ENCODE results near the gene NYAP2. TPM values are rescaled to one million over a fixed set of nuclear protein-coding genes. Genes with fewer than 3 reads are reported as not detected.

The NYAP2 gene
- total RNA-seq, 1 experiment from 2014 or later: not detected

DNA sequence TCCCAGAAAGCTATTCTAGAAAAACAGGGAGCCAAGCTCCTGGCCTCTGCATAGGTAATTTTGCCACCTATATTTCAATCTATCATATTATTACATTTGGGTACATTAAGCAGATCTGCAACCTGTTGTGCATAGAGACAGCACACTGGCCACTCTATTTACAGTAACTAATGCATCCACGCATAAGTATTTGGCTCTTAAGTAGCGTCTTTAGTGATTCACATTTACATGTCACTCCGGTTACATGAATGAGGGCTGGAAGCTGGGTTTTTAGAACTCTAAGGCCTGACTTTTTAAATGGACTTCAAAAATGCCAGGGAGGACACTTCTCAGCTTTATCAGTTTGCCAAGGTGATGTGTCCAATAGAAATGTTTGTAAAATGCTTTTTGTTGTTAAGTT is 97.7 kb downstream of the NYAP2 start:
- TF ChIP-seq EZH2 (IDR thresholded peaks at IDR 0.05; ENCODE audit: borderline replicate concordance, low read depth, low read length, poor library complexity, severe bottlenecking): no peak
- no peak for TF ChIP-seq CTCF (conservative IDR thresholded peaks at IDR 0.05; ENCODE audit: low read depth, low read length)
- CTCF ChIA-PET: no interaction called here
- no TSS peak for BruUV-seq (replicated peaks)

DNA sequence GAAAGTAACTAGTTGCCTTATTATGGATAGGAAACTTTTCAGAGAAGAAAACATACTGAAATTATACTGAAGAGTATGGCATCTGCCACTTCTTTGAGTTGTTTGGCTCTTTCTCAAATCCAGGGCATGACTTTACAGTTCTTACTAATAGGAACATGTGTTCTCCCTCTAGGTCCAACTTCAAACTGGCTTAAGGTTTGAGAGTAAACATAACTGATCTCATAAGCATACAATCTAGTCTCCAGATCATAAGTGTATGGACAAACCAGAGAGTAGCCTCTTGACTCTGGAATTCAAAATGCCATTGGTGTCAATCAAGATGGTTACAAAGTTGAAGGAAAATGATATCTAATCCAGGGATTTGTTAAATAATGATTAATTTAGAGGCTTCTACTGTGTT is 101.5 kb downstream of the NYAP2 start:
- no peaks in the 10 kb centered on the region for H3K36me3 ChIP-seq (ENCODE audit: insufficient read depth, low read length, poor library complexity, severe bottlenecking)
- no peaks in the 10 kb centered on the region for H3K9me3 ChIP-seq (ENCODE audit: low read depth, low read length, poor library complexity, severe bottlenecking)
- H3K27ac ChIP-seq (ENCODE audit: low read depth, low read length, poor library complexity, severe bottlenecking): no peak overlapping the region
- no peaks in the 10 kb centered on the region for H3K27me3 ChIP-seq (replicated peaks; ENCODE audit: insufficient read depth, low read depth, low read length, poor library complexity)
- TF ChIP-seq CTCF (conservative IDR thresholded peaks at IDR 0.05; ENCODE audit: low read depth, low read length) (no peak), EZH2 (IDR thresholded peaks at IDR 0.05; ENCODE audit: borderline replicate concordance, low read depth, low read length, poor library complexity, severe bottlenecking) (no peak)
- POLR2A ChIA-PET (ENCODE audit: low non-redundant PET): no interaction called here
- intact Hi-C loops (cut with micrococcal nuclease; ENCODE audit: unreplicated experiment): no loop called here
- CTCF ChIA-PET: no interaction called here
- H3K4me1 ChIP-seq (ENCODE audit: insufficient read depth, low read length, poor library complexity, severe bottlenecking): no peaks in the 10 kb centered on the region
- no peak overlapping the region for H3K4me3 ChIP-seq (ENCODE audit: low read depth, low read length, poor library complexity, severe bottlenecking)
- no TSS peak for BruUV-seq (replicated peaks)
- no peak for DNase-seq (ENCODE audit: low spot score)

More for the DNA sequence above, 97.7 kb downstream of the NYAP2 start:
- Histone ChIP-seq H3K27me3 (replicated peaks; ENCODE audit: insufficient read depth, low read depth, low read length, poor library complexity) (no peaks in the 10 kb centered on the region), H3K4me1 (ENCODE audit: insufficient read depth, low read length, poor library complexity, severe bottlenecking) (no peaks in the 10 kb centered on the region), H3K9me3 (ENCODE audit: low read depth, low read length, poor library complexity, severe bottlenecking) (no peaks in the 10 kb centered on the region), H3K27ac (ENCODE audit: low read depth, low read length, poor library complexity, severe bottlenecking) (no peak overlapping the region), H3K36me3 (ENCODE audit: insufficient read depth, low read length, poor library complexity, severe bottlenecking) (no peaks in the 10 kb centered on the region), H3K4me3 (ENCODE audit: low read depth, low read length, poor library complexity, severe bottlenecking) (no peak overlapping the region)
- intact Hi-C loops (cut with micrococcal nuclease; ENCODE audit: unreplicated experiment): no loop called here
- no peak for DNase-seq (ENCODE audit: low spot score)
- POLR2A ChIA-PET (ENCODE audit: low non-redundant PET): no interaction called here

- POLR2A ChIA-PET (ENCODE audit: low non-redundant PET): no interaction called here
- TF ChIP-seq CTCF (conservative IDR thresholded peaks at IDR 0.05; ENCODE audit: low read depth, low read length): no peak
- no peak for TF ChIP-seq EZH2 (IDR thresholded peaks at IDR 0.05; ENCODE audit: borderline replicate concordance, low read depth, low read length, poor library complexity, severe bottlenecking)
- no peak overlapping the region for H3K4me3 ChIP-seq (ENCODE audit: low read depth, low read length, poor library complexity, severe bottlenecking)
- H3K27ac ChIP-seq (ENCODE audit: low read depth, low read length, poor library complexity, severe bottlenecking): no peak overlapping the region
- no peaks in the 10 kb centered on the region for H3K4me1 ChIP-seq (ENCODE audit: insufficient read depth, low read length, poor library complexity, severe bottlenecking)
- DNase-seq (ENCODE audit: low spot score): no peak
- no peaks in the 10 kb centered on the region for H3K36me3 ChIP-seq (ENCODE audit: insufficient read depth, low read length, poor library complexity, severe bottlenecking)
- no peaks in the 10 kb centered on the region for H3K9me3 ChIP-seq (ENCODE audit: low read depth, low read length, poor library complexity, severe bottlenecking)
- CTCF ChIA-PET: no interaction called here
- no TSS peak for BruUV-seq (replicated peaks)
- intact Hi-C loops (cut with micrococcal nuclease; ENCODE audit: unreplicated experiment): no loop called here
- no peaks in the 10 kb centered on the region for H3K27me3 ChIP-seq (replicated peaks; ENCODE audit: insufficient read depth, low read depth, low read length, poor library complexity)
Measured at GRCh38 chr2:225502971-225503370, 103.5 kb downstream of the NYAP2 start.

Measured in A673 (cell line).